CD4-positive, alpha-beta T cell treated with Interleukin-1 beta for 1 hour (primary cell): Measurements from ENCODE around the gene KLHL3.
"Not testable (repeated sequence)": the region's sequence is repeated elsewhere in the genome, so short reads cannot be mapped to it uniquely, and the experiment has no call there.

Experiments
- DNase-seq, 2 donors: peaks; one replicate each; pipeline ENCODE4 v3.0.0-alpha.2; 2020 to 2022

Gene KLHL3

GRCh38 chr5:137665678-137666460, 70.0 kb downstream of the KLHL3 start:
- DNase-seq = peak; percentile 22 to 39

DNA sequence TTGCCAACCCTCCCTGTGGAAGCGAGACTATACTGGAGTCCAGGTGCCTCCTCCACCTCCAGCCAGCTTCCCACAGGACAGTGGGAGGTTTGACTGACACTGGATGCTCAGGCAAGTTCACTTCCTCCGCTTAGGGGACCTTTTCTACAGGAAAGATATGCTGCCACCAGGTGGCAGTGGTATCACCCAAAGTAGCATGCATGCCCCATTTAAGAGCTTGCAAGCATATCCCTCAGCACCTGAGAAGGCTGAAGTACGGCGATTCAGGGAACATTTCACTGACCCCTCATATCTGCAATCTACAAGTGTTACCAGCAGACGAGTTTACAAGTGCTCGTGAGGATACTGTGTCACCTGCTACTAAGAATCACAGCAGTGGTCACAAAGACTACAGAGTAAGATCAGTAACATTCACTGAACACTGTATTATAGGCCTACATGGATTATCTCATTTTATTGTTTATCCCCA, 75.5 kb downstream of the KLHL3 start:
- DNase-seq = peak; percentile 65 to 69

DNA sequence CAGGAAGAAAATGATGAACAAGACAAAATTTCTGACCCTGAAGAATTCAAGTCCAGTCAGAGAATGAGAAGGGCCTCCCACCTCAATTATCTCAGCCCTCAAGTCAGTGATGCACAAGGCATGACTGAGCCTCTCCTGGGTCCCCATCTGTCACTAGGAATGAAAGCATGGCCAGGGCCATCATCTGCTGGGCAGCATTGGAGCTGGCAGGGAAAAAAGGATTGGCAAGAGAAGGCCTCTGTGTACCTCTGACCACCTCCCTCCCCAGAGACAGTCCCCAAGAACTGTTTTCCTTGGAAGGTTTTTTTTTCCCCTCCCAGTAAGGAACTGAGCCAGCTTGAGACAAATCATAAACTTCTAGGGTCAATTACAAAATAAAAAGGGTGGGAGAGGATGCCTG, 76.7 kb downstream of the KLHL3 start:
- no peak for DNase-seq

GRCh38 chr5:137658324-137658723, 77.6 kb downstream of the KLHL3 start:
- no peak for DNase-seq

GRCh38 chr5:137657073-137657472, 78.8 kb downstream of the KLHL3 start:
- DNase-seq = no peak

- DNase-seq = no peak
Measured at GRCh38 chr5:137656558-137656957, 79.3 kb downstream of the KLHL3 start.

GRCh38 chr5:137651022-137651421, 84.9 kb downstream of the KLHL3 start:
- no peak for DNase-seq

DNA sequence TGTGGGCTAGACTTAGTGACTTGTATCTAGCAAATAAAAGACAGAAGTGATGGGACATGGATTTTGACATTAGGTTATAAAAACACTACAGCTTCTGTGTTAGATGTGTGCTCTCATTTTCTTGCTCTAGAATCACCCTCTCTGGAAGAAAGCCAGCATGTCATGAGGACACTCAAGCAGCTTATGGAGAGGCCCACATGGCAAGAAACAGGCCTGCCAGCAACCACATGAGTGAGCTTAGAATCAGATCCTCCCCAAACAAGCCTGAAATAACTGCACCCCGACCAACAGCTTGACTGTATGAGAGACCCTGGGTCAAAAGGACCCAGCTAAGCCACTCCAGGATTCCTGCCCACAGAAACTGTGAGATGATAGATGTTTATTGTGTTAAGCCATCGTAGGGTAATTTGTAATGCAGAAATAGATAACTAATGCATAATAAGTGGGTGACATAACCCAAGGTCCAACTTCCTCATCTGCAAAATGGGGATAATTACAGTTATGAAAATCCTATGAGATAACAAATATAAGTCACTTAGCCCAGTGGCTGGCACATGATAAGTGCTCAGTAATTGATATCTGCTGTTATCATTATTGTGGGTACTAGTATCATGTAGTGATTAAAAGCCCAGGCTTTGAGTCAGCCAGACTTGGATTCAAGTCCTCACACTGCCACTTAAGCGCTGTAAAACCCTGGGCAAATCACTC, 86.5 kb downstream of the KLHL3 start:
- no peak for DNase-seq

DNA sequence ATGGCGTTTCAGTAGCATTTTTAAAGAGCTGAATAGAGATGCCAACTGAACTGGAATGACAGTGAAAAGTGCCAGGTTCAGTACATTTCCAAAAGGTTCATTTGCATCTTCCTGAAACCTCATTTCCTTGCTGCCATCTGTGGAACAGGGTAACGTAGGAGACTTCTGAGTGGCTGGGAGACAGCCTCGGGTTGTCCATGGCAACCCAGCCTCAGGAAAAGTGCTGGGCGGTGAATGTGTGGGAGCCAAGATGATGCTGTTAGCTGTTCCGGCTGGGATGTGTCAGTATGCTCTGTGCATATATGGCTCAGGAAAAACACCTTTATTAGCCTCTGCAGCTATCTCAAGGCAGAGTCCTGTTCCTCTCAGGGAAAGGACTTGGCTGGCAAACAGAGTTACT, 87.5 kb downstream of the KLHL3 start:
- no peak for DNase-seq

DNA sequence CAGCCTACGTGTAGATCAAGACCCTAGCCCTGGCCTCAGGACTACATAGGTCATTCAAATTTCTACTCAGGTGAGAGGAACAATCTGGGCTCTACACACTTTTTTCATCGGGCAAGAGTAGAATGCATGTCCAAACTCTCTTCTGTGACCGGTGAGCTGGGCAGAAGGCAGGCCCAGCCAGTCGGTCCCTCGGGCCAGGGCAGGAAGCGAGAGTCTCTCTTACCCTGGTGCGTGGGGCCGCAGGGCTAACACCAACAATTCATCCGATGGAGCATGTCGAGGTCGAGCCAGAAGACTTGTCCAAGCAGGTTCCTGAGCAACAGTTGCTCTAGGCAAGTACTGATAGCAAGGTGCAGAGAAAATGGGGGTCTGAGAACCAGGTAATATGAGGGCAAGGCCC, 88.5 kb downstream of the KLHL3 start:
- DNase-seq = no peak

GRCh38 chr5:137646761-137647160, 89.1 kb downstream of the KLHL3 start:
- DNase-seq = no peak

DNA sequence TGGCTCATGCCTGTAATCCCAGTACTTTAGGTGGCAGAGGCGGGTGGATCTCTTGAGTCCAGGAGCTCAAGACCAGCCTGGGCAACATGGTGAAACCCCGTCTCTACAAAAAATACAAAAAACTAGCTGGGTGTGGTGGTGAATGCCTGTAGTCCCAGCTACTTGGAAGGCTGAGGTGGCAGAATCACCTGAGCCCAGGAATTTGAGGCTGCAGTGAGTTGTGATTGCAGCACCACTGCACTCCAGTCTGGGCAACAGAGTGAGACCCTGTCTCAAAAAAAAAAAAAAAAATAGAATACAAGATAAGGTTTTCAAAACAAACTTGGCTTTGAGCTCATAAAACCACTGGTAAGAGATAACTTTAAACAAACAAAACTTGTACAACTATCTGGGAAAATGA, 92.8 kb downstream of the KLHL3 start:
- DNase-seq = not testable (repeated sequence)

DNA sequence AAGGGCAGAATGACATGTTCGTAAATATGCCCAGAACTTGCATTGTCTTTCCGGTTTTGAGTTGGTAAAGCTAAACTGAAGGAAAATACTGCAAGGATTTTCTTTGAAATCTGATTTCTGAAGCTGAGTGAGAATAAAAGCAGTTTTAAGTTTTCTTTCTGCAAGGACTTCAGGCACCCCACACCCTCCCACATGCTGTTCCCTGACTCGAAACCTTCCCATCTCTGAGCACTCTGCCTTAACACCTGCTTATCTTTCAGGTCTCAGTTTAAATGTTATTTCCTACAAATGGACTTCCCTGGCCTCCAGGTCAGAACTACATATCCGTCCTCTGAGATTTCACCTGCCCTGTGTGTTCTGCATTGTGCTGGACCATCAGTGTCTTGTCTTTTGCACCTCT, 93.8 kb downstream of the KLHL3 start:
- DNase-seq = no peak

DNA sequence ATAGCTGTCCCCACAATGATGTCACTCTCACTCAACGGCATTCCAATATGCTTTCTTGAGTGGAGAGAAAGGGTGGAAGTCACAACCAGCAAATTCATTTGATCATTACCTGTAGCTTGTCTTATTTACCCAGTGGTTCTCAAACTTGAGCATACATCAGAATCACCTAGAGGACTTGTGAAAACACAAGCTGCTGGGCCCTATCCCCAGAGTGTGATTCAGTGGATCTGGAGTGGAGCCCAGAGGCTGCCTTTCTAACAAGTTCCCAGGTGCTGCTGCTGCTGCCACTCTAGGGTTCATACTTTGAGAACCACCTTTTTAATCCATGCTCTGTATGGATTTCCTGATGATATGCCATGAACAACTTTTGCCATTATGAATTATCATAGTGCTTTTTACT, 94.7 kb downstream of the KLHL3 start:
- DNase-seq = no peak

DNA sequence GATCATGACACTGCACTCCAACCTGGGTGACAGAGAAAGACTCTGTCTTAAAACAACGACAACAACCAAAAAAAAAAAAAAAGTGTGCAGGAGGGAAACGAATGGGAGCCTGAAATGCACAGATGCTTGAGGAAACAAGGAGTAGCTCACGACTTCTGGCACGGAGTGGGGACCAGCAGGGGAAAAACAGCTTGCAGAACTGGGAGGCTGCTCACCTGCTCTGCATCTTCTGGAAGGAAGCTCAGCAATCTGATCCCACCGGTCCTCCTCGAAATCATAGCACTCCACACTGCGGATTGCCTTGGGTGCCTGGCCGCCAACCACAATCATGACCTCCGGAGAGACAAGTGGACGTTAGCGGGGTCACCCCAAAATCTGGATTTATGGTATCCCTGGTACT, 96.2 kb downstream of the KLHL3 start:
- DNase-seq = no peak

DNA sequence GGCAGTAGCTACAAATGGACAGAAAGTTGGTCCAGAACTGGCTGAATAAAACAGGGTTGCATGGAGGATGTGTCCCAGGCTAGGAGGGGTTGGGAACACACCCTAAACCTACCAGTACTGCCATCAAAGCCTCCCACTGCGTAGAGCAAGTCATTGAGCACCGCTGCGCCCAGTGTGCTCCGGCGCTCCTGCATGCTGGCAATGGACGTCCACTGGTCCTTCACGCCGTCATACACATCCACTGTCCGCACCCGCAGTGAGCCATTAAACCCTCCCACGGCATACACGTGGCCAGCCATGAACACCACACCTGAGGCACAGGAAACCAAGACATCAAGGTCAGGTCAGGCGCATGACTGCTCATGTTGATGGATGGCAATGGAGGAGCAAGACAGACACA, 97.0 kb downstream of the KLHL3 start:
- DNase-seq = no peak

- DNase-seq = no peak
Measured at GRCh38 chr5:137636830-137637714, 98.8 kb downstream of the KLHL3 start.

GRCh38 chr5:137636099-137636498, 99.8 kb downstream of the KLHL3 start:
- DNase-seq = no peak

DNA sequence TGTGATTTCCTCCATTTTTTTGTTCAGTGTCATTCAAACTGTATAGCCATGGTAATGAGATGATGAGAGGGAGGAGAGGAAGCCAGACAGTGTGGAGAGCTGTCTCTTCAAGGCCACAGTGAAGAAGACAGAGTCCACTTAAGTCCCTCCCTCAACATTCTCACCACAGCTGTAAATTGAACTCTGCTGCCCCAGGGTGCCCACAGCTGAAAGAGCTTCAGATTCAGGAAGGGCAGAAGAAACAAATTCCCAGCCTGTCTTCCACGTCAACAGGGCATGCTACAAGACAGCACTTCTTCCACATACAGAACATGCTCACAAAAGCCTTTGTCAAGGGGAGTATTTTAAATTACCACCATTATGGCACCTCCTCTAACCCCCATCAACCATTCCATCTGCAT, 100.4 kb downstream of the KLHL3 start:
- no peak for DNase-seq

GRCh38 chr5:137633896-137634295, 102.0 kb downstream of the KLHL3 start:
- DNase-seq = no peak

DNA sequence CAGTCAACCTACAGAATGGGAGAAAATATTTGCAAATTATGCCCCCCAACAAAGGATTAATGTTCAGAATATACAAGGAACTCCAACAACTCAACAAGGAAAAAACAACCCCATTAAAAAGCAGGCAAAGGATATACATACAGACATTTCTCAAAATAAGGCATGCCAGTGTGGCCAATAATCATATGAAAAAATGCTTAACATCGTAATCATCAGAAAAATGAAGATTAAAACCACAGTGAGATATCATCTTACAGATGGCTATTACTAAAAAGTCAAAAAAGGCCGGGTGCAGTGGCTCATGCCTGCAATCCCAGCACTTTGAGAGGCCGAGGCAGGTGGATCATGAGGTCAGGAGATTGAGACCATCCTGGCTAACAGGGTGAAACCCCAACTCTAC, 103.2 kb downstream of the KLHL3 start:
- no peak for DNase-seq

GRCh38 chr5:137631453-137631852, 104.4 kb downstream of the KLHL3 start:
- no peak for DNase-seq

DNA sequence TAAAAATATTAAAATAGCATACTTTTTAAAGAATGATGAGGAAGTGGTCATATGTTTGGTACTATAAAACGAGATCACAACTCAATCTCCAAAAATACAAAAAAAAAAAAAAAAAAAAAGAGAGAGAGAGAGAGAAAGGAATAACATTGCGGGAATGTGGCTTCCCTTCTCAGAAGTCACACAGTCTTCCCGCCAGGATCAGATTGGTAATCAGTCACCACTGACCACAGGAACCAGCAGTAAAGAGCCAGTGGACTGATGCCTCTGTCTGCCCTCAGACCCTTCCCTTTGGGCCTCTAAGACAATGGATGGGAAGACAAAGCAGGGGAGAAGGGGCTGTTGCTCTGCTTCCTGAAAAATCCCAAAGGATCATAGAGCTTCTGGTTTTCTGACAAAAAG, 104.9 kb downstream of the KLHL3 start:
- no peak for DNase-seq
